Esophagus muscularis mucosa (tissue), 4 donors: ENCODE results near the gene VAMP8. TPM values are rescaled to one million over a fixed set of nuclear protein-coding genes. Genes with fewer than 3 reads are reported as not detected.

Experiments used
- DNase-seq: peaks from one replicate; pipeline ENCODE4 v3.0.0-alpha.2; 2017; ENCODE audit errors: extremely low spot score
- H3K27ac ChIP-seq, 4 donors: fragments of 200-600 bp; sonication (generic); replicated peaks in 1 of 4; 1 replicate in 3 of 4; 2 replicates in 1 of 4; pipeline ENCODE4 v1.5.1; 2016 to 2019; ENCODE audit warnings: mild to moderate bottlenecking in 1 of 4
- H3K27me3 ChIP-seq, 4 donors: fragments of 200-600 bp; sonication (generic); one replicate each; pipeline versions ENCODE4 v1.5.1 to v1.6.0; 2016 to 2019
- H3K36me3 ChIP-seq, 4 donors: fragments of 200-600 bp; sonication (generic); one replicate each; pipeline ENCODE4 v1.5.1; 2016 to 2019
- H3K4me1 ChIP-seq, 4 donors: fragments of 200-600 bp; sonication (generic); one replicate each; pipeline ENCODE4 v1.5.1; 2016 to 2019
- H3K4me3 ChIP-seq, 4 donors: fragments of 200-600 bp; sonication (generic); 1 replicate in 2 of 4; 2 replicates in 2 of 4; pipeline ENCODE4 v1.5.1; 2016 to 2019; ENCODE audit warnings: mild to moderate bottlenecking in 4 of 4, moderate library complexity in 1 of 4
- H3K9me3 ChIP-seq, 4 donors: fragments of 200-600 bp; sonication (generic); 1 replicate in 3 of 4; 2 replicates in 1 of 4; pipeline ENCODE4 v1.5.1; 2016 to 2019
- CTCF ChIP-seq, 3 experiments: fragments of 200-600 bp in 2 of 3; fragments of 450-650 bp in 1 of 3; sonication (generic) in 2 of 3; IDR thresholded peaks; one replicate each; pipeline ENCODE4 v1.5.1; 2017 to 2019; ENCODE audit warnings: antibody characterized with exemption in 3 of 3, mild to moderate bottlenecking in 2 of 3, moderate library complexity in 1 of 3
- EP300 ChIP-seq: sonication (generic); formaldehyde crosslinking; IDR thresholded peaks from one replicate; pipeline ENCODE4 v1.6.1; 2017; ENCODE audit warnings: antibody characterized with exemption
- POLR2A ChIP-seq: fragments of 450-650 bp; IDR thresholded peaks from one replicate; pipeline ENCODE4 v1.6.1; 2017; ENCODE audit warnings: antibody characterized with exemption, moderate library complexity, mild to moderate bottlenecking, low read depth
- POLR2AphosphoS5 ChIP-seq, 2 donors: sonication (generic); formaldehyde crosslinking; IDR thresholded peaks; one replicate each; pipeline ENCODE4 v1.6.1; 2017; ENCODE audit warnings: antibody characterized with exemption in 2 of 2
- WGBS: methylation state at CpG from one replicate; pipeline ENCODE4 v1.1.5; 2018; 5-methylcytosine and 5-hydroxymethylcytosine counted together
- intact Hi-C: fragments of 100-400 bp; cut with DNase I; formaldehyde crosslinking; loops from one replicate; pipeline ENCODE4 v1.15.1; 2023
- total RNA-seq, 4 donors: library from RNA; depleted of rRNA; stranded (reverse); fragments of >200 nt; gene quantifications; one replicate each; pipeline versions ENCODE4 v1.1.0 to v1.2.1, GENCODE V29; 2016

Gene VAMP8
- total RNA-seq, 4 donors from 2014 or later = 4.8 to 15.6 (median 8.3) TPM

GRCh38 chr2:85580206-85580605, 2.8 kb downstream of the VAMP8 start:
- H3K36me3 ChIP-seq = no peaks in the 10 kb centered on the region
- TF ChIP-seq CTCF (IDR thresholded peaks at IDR 0.05) (no peak), EP300 (no peak), POLR2A (no peak), POLR2AphosphoS5 (IDR thresholded peaks at IDR 0.05) (no peak)
- H3K27ac ChIP-seq = peak overlapping the region in 2 of 4 donors; percentile 68 to 74
- 87% methylated on average over 3 of the region's 3 CpGs for WGBS
- intact Hi-C loops = no loop called here
- H3K4me1 ChIP-seq = peaks cover 33 to 62% (median 57%) of the 10 kb centered on the region in 4 donors
- no peak overlapping the region for H3K4me3 ChIP-seq
- no peaks in the 10 kb centered on the region for H3K9me3 ChIP-seq
- no peaks in the 10 kb centered on the region for H3K27me3 ChIP-seq
- DNase-seq = no peak

- Histone ChIP-seq H3K36me3 (no peaks in the 10 kb centered on the region), H3K4me1 (peaks cover 53 to 74% (median 71%) of the 10 kb centered on the region in 4 donors), H3K27me3 (no peaks in the 10 kb centered on the region), H3K9me3 (no peaks in the 10 kb centered on the region), H3K4me3 (no peak overlapping the region), H3K27ac (peak overlapping the region in 2 of 4 donors; percentile 7)
- 63% methylated on average over 1 of the region's 1 CpG for WGBS
- TF ChIP-seq POLR2AphosphoS5 (IDR thresholded peaks at IDR 0.05) (no peak), CTCF (IDR thresholded peaks at IDR 0.05) (no peak), EP300 (no peak), POLR2A (no peak)
- intact Hi-C loops = no loop called here
- DNase-seq = no peak
Measured at GRCh38 chr2:85582492-85582891, 5.1 kb downstream of the VAMP8 start.

- TF ChIP-seq POLR2A (no peak), POLR2AphosphoS5 (IDR thresholded peaks at IDR 0.05) (peak in 1 of 2 donors; percentile 21), CTCF (IDR thresholded peaks at IDR 0.05) (no peak), EP300 (no peak)
- Histone ChIP-seq H3K27me3 (no peaks in the 10 kb centered on the region), H3K4me1 (peaks cover 57 to 74% (median 71%) of the 10 kb centered on the region in 4 donors), H3K4me3 (peak overlapping the region; percentile 60 to 76 (median 72)), H3K36me3 (no peaks in the 10 kb centered on the region), H3K9me3 (no peaks in the 10 kb centered on the region), H3K27ac (peak overlapping the region; percentile 82 to 91 (median 86))
- no peak for DNase-seq
- 72% methylated on average over 4 of the region's 16 CpGs for WGBS
- intact Hi-C loops = no loop called here
Measured at GRCh38 chr2:85583667-85584353, 6.4 kb downstream of the VAMP8 start.

- H3K27me3 ChIP-seq = no peaks in the 10 kb centered on the region
- peaks cover 60 to 74% (median 71%) of the 10 kb centered on the region in 4 donors for H3K4me1 ChIP-seq
- no peak for DNase-seq
- H3K36me3 ChIP-seq = no peaks in the 10 kb centered on the region
- H3K4me3 ChIP-seq = peak within 1 kb of the TSS; percentile 60 to 76 (median 72)
- intact Hi-C loops = no loop called here
- H3K27ac ChIP-seq = peak within 1 kb of the TSS; percentile 82 to 91 (median 86)
- peak in 1 of 2 donors; percentile 64 for TF ChIP-seq POLR2AphosphoS5 (IDR thresholded peaks at IDR 0.05)
- no peak for TF ChIP-seq CTCF (IDR thresholded peaks at IDR 0.05)
- no peaks in the 10 kb centered on the region for H3K9me3 ChIP-seq
- WGBS = 3% methylated on average over 28 of the region's 52 CpGs
Measured at GRCh38 chr2:85584354-85584856, 7.0 kb downstream of the VAMP8 start, which contains the start of gene VAMP5. Gene VAMP5 (plus strand): TSS chr2:85584431. CDS start chr2:85584491, 60 bp downstream.
